Hepatocyte (in vitro differentiated cells): Measurements from ENCODE around the gene MTA2.

ENCODE experiments used
- CTCF ChIP-seq: fragments of 200-600 bp; sonication (generic); IDR thresholded peaks from 2 replicates; pipeline ENCODE4 v1.5.1; 2016; ENCODE audit warnings: antibody characterized with exemption, mild to moderate bottlenecking; ENCODE audit not compliant: poor library complexity
- EZH2 ChIP-seq: fragments of 200-600 bp; sonication (generic); IDR thresholded peaks from 2 replicates; pipeline ENCODE4 v1.6.1; 2016; ENCODE audit warnings: antibody characterized with exemption, mild to moderate bottlenecking, borderline replicate concordance

GRCh38 chr11:62610814-62611704 lies 9.4 kb upstream of the MTA2 start:
- TF ChIP-seq CTCF (no peak), EZH2 (no peak)
